ENCODE data around the gene CEP192.
"Not testable (repeated sequence)": the region's sequence is repeated elsewhere in the genome, so short reads cannot be mapped to it uniquely, and the experiment has no call there.

CEP192 gene, protein sequence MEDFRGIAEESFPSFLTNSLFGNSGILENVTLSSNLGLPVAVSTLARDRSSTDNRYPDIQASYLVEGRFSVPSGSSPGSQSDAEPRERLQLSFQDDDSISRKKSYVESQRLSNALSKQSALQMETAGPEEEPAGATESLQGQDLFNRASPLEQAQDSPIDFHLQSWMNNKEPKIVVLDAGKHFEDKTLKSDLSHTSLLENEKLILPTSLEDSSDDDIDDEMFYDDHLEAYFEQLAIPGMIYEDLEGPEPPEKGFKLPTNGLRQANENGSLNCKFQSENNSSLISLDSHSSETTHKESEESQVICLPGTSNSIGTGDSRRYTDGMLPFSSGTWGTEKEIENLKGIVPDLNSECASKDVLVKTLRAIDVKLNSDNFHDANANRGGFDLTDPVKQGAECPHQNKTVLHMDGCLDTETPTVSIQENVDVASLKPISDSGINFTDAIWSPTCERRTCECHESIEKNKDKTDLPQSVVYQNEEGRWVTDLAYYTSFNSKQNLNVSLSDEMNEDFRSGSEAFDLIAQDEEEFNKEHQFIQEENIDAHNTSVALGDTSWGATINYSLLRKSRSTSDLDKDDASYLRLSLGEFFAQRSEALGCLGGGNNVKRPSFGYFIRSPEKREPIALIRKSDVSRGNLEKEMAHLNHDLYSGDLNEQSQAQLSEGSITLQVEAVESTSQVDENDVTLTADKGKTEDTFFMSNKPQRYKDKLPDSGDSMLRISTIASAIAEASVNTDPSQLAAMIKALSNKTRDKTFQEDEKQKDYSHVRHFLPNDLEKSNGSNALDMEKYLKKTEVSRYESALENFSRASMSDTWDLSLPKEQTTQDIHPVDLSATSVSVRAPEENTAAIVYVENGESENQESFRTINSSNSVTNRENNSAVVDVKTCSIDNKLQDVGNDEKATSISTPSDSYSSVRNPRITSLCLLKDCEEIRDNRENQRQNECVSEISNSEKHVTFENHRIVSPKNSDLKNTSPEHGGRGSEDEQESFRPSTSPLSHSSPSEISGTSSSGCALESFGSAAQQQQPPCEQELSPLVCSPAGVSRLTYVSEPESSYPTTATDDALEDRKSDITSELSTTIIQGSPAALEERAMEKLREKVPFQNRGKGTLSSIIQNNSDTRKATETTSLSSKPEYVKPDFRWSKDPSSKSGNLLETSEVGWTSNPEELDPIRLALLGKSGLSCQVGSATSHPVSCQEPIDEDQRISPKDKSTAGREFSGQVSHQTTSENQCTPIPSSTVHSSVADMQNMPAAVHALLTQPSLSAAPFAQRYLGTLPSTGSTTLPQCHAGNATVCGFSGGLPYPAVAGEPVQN (N-terminal part only)

DNA sequence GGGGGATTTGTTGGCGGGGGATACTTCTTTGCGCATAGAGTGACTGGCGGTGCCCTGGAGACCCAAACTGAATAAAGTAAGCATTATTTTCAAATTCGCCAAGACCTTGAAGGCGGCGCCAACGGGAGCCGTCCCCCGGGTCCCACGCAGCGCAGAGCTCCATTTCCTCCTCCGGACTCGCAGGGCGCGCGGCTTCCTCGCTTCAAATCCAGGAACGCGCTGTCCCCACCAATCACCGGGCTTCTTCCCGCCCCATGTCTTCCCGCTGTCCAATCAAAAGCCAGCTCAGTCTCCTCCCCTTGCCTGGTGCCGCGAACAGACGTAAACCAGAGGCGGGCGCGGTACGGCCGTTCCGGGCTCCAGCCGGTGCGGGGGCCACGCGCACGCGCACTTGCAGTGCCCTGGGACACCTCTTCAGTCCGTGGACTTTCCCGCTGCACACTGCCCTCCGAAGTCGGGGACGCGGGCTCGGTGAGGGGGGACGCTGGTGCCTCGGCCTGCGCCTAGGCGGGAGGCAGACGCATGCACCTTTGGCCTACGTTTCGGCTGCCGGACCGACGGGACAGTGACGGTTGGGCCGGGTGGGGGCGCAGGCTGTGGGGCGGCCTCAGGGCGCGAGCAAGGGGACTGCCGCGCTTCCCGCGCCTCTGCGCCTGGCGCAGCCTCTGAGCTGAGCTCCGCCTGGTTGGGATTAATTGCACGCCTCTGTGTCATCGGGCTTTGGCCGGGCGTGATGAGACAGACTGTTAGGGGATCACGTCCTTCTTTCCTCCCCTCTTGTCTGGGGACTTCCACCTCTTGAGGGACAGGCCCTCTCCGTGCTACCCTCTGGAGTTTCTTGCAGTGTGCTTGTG, at the start of gene CEP192:
CEP192 (plus strand) TSS at position 396 of the 854 bp plus-strand sequence. CDS start 8,063 bp downstream, outside the sequence.
- DNase-seq (ENCODE audit: low spot score) = peak; percentile 99

DNA sequence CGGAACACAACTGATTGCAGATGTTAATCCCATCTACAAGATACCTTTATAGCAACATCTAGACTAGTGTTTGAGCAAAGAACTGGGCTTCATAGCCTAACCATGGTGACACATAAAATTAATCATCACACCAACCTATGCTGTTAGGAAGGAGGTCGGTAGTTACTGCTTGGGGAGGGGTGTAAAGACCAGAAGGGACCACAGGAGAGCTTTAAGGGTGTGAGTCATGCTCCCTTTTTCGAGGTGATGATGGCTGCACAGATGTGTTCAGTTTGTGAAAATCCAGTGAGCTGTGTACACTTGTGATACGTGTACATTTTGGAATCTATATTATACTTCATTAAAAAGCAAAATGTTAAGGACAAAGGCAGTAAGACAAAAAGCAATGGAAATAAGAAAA, 47.9 kb upstream of the CEP192 start:
- no peak for DNase-seq (ENCODE audit: low spot score)

DNA sequence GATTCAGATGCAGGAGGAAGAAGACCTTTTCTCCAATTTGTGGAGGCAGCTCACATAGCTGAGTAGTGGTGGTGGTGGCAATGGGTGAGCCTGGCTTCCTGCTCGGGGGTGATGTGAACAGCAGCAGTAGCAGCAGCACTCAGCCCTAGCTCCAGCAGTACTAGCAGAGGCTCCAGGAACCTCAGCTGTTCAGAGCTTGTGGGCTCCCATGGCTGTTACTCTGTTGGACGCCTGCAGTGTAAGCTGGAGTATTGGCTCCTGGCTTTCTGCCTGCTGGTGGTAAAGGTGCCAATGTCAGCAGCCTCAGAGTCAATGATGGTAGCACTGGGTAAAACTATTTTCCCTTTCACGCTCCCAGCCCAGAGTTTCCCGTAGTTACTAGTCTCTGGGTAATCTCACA, 46.5 kb upstream of the CEP192 start:
- no peak for DNase-seq (ENCODE audit: low spot score)

- DNase-seq (ENCODE audit: low spot score) = peak; percentile 53
Measured at GRCh38 chr18:12946549-12947284, 44.4 kb upstream of the CEP192 start.

GRCh38 chr18:12947285-12948049, 43.7 kb upstream of the CEP192 start, which contains the start of gene SEH1L:
Gene SEH1L, plus strand, starts transcription at chr18:12948011. Its CDS starts 111 bp downstream, at chr18:12948122.
- DNase-seq (ENCODE audit: low spot score) = peak; percentile 98

GRCh38 chr18:12948050-12948804, 42.9 kb upstream of the CEP192 start:
- DNase-seq (ENCODE audit: low spot score) = peak; percentile 85

DNA sequence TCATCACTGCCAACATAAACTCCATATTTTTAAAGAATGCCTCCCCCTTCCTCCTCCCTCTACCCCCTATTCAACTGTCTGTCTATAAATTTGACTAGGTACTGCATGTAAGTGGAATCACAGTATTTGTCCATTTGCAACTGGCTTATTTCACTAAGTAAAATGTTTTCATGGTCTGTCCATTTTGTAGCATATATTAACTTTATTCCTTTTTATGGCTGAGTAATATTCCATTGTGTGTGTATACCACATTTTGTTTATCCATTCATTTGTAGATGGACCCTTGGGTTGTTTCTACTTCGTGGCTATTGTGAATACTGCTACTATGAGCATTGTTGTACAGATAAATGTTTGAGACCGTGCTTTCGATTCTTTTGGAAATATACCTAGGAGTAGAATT, 32.7 kb upstream of the CEP192 start:
- no peak for DNase-seq (ENCODE audit: low spot score)

- DNase-seq (ENCODE audit: low spot score) = no peak
Measured at GRCh38 chr18:12960395-12960794, 30.8 kb upstream of the CEP192 start.

GRCh38 chr18:12960853-12961397, 30.2 kb upstream of the CEP192 start:
- no peak for DNase-seq (ENCODE audit: low spot score)

- no peak for DNase-seq (ENCODE audit: low spot score)
Measured at GRCh38 chr18:12963069-12963468, 28.1 kb upstream of the CEP192 start.

- DNase-seq (ENCODE audit: low spot score) = no peak
Measured at GRCh38 chr18:12968115-12968514, 23.0 kb upstream of the CEP192 start.

DNA sequence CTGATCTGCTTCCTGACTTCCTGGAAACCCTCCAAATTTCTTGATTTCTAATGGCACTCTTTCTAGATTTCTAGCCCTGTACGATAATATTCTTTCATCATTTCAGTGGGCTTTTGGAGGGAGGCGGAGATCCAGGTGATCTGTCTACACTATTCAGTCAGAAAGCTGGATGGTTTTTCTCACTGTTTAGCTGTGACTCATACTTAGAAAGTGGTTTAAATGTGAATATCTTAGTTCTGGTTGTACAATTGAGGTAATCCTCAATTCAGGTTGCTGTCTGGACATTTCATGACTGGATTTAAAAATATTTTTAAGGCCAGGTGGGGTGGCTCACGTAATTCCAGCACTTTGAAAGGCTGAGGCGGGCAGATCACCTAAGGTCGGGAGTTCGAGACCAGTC, 22.5 kb upstream of the CEP192 start:
- DNase-seq (ENCODE audit: low spot score) = no peak

GRCh38 chr18:12973562-12974213, 17.5 kb upstream of the CEP192 start:
- DNase-seq (ENCODE audit: low spot score) = no peak

- DNase-seq (ENCODE audit: low spot score) = no peak
Measured at GRCh38 chr18:12975488-12975887, 15.7 kb upstream of the CEP192 start.

DNA sequence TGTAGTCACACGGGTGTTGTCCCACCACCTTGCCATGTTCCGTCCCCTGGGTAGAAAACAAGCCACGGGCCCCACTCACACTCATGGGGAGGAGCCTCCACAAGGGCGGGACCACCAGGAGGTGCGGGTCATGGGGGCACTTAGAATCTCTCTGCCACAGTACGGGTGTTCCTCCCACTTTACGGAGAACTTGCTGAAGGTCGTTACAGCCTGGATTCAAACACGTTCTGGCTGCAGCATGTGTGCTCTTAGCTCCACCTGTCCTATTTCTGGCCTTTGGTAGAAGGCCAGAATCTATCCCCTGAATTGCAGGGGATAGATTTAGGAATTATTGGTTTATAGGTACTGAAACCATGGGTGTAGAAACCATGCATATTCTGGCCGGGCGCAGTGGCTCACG, 14.9 kb upstream of the CEP192 start:
- no peak for DNase-seq (ENCODE audit: low spot score)

DNA sequence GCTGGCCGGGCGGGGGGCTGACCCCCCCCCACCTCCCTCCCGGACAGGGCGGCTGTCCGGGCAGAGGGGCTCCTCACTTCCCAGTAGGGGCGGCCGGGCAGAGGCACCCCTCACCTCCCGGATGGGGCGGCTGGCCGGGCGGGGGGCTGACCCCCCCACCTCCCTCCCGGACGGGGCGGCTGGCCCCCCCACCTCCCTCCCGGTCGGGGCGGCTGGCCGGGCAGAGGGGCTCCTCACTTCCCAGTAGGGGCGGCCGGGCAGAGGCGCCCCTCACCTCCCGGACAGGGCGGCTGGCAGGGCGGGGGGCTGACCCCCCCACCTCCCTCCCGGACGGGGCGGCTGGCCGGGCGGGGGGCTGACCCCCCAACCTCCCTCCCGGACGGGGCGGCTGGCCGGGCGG, 11.1 kb upstream of the CEP192 start:
- not testable (repeated sequence) for DNase-seq (ENCODE audit: low spot score)

GRCh38 chr18:12989397-12990122, 1.6 kb upstream of the CEP192 start:
- no peak for DNase-seq (ENCODE audit: low spot score)

Data from cerebellar cortex (tissue), 1 donor.